NCI-H524 treated with DMSO at 0.1 percent for 48 hours (cell line): ENCODE results near the gene HMGCLL1.
A peak's percentile ranks its signal among the peaks of the same experiment; 100 is the strongest.

Source experiments
- DNase-seq: peaks from one replicate; lab custom pipeline; 2025; lab: John Stamatoyannopoulos, UW

HMGCLL1 gene

DNA sequence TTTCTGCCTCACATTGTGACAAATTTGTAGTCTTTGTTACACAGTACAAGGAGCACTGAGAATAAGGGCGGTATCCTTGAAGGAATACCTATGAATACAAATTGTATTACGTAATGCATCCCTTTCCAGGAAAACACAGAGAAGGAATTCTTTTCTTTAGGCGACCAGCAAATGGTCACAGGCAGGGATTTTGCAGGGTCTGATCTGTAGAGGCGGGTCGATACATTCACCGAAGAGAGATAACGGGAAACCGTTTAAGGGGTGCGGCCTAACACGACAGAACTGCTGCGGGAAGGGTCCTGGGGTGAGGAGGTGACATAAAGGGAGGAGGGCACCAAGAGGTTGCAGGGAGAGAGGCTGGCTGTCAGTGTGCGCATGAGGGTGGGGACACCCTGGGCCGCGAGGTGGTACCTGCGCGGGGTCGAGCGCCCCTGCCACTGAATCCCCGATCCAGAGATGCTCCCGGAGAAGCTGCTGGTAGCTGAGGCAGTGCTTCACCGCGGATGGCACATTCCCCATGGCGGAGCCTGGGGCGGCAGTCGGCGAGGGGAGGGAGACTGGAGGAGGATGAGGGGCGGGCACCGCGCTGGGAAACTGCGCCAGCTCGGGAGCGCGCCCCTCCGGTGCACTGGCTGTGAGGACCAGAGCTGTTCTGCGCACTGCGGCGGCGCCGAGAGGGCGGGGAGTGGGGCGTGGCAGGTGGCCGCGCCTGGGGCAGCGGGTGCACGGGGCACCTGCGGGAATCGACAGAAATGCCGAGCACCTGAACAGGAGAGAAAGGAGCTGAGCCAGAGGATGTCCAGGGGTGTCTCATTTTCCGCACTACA lies at the start of gene HMGCLL1:
Gene HMGCLL1 (minus strand): TSS at position 656 of the 827 bp plus-strand sequence. CDS start 137 bp downstream, at position 519.
- DNase-seq: peak; percentile 9

DNA sequence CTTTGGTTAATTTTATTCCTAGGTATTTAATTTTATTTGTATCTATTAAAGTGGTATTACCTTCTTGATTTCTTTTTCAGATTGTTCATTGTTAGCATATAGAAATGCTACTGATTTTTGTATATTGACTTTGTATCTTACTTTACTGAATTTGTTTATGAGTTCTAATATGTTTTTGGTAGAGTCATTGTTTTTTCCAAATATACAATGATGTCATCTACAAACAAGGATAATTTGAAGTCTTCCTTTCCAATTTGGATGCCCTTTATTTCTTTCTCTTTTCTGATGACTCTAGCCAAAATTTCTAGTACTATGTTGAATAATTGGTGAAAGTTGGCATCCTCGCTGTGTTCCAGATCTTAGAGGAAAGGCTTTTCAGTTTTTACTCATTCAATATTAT lies 43.0 kb upstream of the HMGCLL1 start:
- DNase-seq: no peak

DNA sequence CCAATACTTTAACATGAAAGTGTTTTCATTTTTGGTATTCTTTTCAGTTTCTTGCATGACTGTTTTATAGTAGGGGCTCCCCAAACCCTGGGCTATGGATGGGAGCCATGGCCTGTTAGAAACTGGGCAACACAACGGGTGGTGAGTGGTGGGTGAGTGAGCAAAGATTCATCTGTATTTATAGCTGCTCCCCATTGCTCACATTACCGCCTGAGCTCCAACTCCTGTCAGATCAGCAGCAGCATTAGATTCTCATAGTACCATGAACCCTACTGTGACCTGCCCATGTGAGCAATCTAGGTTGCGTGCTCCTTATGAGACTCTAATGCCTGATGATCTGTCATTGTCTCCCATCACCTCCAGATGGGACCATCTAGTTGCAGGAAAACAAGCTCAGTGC lies 42.3 kb upstream of the HMGCLL1 start:
- DNase-seq: no peak

DNA sequence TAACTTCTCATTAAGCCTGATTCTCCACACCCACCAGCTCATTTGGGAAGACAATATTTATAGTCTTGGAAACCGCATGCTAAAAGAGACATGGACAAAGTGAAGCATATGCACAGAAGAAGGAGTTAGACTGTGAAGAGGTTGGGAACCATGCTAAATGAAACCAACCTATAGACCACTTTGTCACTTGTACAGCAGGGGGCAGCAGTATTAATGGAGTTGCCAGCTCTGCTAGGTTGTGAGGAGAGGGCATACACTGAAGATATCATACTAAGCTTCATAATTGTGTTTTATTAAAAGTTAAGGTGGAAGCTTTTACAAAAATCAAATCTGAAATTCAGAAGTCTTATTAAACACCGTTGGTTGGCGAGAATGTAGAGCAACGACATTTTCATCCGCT lies 38.3 kb upstream of the HMGCLL1 start:
- DNase-seq: no peak

GRCh38 chr6:55604021-55604420 lies 25.0 kb upstream of the HMGCLL1 start:
- DNase-seq: no peak

DNA sequence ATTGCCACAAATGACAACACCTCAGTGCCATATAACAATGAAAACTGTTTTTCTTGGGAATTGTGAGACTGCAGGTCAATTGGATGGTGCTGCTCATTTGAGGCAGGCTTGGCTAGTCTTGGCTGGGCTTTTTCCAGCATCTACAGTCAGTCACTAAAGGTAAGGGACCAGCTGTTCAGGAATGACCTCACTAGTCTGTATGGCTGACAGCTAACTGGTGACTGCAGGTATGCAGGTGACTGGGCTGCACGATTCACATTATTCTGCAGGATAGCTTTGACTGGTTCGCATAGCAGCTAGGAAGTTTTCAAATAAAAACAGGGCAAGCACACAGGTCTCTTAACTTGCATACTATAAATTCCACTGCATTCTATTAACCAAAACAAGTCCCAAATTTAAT lies 22.1 kb upstream of the HMGCLL1 start:
- no peak for DNase-seq

DNA sequence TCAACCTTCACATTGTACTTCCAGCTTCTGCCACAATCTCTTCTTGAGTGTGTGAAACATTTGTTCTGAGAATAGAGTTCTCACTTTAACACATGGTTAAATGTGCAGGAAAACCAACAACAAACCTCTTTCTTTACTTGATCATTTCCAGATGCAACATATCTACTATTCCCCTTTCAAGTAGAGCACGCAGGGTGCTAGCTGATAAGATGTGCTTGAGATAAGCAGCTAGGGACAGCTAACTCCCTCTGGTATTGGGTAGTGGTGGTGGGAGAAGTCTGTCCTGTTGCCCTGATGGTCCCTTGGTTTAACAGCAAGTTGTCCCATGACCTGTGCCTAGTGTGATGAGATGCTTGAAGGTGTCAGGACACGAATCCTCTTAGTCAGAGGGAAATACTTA lies 15.4 kb upstream of the HMGCLL1 start:
- DNase-seq: no peak

- no peak for DNase-seq
Observed at GRCh38 chr6:55584654-55585354, 5.8 kb upstream of the HMGCLL1 start.

DNA sequence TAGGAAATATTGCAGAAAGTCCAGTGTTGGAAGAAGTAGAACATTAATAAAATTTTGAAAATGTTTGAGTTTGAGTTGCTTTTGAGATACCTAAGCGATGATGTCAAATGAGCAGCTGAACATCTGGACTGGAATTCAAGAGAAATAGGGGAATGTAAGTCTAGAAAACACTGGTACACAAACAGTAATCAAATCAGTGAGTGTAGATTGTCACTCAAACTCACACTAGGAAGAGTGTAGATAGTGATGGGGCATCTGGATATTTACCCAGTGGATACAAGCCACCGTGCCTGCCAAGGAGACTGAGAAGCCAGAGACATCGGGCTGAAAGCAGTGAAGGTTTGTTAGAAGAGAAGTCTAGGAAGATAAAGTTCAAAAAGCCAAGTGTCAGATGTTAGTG lies 2.2 kb downstream of the HMGCLL1 start:
- no peak for DNase-seq

GRCh38 chr6:55574556-55574955 lies 4.4 kb downstream of the HMGCLL1 start:
- DNase-seq: no peak

GRCh38 chr6:55569638-55570037 lies 9.4 kb downstream of the HMGCLL1 start:
- no peak for DNase-seq

DNA sequence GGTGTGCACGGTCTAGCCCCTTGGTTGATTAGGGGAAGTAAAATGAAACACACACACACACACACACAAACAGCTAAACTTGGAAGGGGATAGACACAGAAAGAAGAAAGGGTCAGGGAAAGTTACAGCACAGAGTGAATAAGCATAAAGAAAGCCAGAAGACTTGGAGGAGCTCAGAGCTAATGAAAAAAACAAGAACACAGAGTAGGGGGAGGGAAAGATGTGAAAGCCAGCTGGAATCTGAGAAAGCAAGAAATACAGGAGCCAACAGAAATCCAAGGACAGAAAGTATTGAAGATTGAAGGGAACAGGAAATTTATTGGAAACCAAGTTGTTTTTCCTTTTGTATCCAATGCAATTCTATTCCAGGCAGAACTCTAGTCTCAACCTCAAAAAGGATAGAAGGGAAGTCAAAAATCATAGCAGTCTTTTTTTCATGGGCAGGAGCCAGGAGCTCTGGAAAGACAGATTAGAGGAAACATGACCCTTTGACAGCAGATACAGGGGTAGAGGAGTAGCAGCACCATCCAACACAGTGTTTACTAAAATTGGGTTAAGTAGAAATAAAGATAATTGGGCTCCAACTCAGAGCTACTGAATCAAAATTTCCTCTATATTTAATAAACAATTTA lies 10.1 kb downstream of the HMGCLL1 start:
- no peak for DNase-seq

GRCh38 chr6:55567558-55567957 lies 11.4 kb downstream of the HMGCLL1 start:
- DNase-seq: no peak

GRCh38 chr6:55566036-55566710 lies 12.8 kb downstream of the HMGCLL1 start:
- DNase-seq: no peak

- DNase-seq: no peak
Observed at GRCh38 chr6:55562318-55562717, 16.7 kb downstream of the HMGCLL1 start.

- no peak for DNase-seq
Observed at GRCh38 chr6:55560290-55560885, 18.6 kb downstream of the HMGCLL1 start.

GRCh38 chr6:55557146-55557545 lies 21.8 kb downstream of the HMGCLL1 start:
- DNase-seq: no peak

- no peak for DNase-seq
Observed at GRCh38 chr6:55545791-55546190, 33.2 kb downstream of the HMGCLL1 start.

DNA sequence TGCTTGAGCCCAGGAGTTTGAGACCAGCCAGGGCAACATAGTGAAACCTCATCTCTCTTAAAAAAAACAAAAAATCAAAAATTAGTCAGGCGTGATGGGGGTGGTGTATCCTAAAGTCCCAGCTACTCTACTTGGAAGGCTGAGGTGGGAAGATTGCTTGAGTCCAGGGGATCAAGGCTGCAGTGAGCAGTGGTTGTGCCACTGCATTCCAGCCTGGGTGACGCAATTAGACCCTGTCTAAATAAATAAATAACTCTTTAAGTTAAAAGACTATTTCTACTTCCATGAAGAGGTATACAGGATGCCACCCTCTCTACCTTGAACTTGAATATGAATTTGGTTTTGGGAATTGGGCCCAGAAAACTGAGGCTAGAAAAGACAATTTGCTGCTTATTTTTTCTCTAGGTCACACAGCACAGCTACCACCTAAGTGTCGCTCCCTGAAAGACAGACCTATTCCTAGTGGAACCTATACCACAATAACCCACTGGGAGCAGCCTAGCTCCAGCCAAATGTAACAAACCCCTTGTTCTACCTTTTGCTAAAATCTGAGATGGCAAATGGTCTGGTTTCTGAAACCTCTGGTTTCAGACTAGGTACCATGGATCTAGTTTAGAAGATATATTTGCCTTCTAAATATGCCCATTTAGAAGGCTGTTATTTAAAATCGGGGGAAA lies 35.2 kb downstream of the HMGCLL1 start:
- no peak for DNase-seq

GRCh38 chr6:55541024-55541423 lies 38.0 kb downstream of the HMGCLL1 start:
- DNase-seq: no peak

GRCh38 chr6:55536391-55536956 lies 42.5 kb downstream of the HMGCLL1 start:
- no peak for DNase-seq
